ENCODE results near the gene E4F1.

GRCh38 chr16:2251296-2252111 lies 28.1 kb downstream of the E4F1 start, which contains the start of gene ECI1:
- no peak for TF ChIP-seq SAP30 (IDR thresholded peaks at IDR 0.05; ENCODE audit: insufficient read depth, insufficient replicate concordance, low read length)
- no peak for TF ChIP-seq SIX5 (IDR thresholded peaks at IDR 0.05; ENCODE audit: low read depth, low read length)
